ENCODE results near the gene SYNPR.

DNA sequence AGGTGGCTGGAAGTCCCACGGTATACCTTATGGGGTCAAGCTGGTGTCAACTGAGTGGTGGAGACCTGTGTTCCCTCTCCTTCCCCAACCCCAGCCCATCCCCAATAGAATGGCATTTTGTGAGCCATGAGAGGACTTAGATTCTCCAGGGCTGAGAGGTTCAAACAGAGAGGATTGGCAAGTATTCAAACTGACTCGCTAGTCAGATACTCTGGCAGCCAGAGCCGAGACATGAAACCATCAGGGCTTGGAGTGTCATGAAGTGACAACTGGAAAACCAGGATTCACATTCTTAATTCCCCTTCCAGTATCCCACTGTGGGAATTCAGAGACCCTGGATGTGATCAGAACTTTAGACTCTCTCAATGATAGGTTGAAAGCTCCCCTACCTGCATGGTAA lies 215.0 kb downstream of the SYNPR start:
- no peak for TF ChIP-seq POLR2A (IDR thresholded peaks at IDR 0.05)
- TF ChIP-seq, protein P1, sequence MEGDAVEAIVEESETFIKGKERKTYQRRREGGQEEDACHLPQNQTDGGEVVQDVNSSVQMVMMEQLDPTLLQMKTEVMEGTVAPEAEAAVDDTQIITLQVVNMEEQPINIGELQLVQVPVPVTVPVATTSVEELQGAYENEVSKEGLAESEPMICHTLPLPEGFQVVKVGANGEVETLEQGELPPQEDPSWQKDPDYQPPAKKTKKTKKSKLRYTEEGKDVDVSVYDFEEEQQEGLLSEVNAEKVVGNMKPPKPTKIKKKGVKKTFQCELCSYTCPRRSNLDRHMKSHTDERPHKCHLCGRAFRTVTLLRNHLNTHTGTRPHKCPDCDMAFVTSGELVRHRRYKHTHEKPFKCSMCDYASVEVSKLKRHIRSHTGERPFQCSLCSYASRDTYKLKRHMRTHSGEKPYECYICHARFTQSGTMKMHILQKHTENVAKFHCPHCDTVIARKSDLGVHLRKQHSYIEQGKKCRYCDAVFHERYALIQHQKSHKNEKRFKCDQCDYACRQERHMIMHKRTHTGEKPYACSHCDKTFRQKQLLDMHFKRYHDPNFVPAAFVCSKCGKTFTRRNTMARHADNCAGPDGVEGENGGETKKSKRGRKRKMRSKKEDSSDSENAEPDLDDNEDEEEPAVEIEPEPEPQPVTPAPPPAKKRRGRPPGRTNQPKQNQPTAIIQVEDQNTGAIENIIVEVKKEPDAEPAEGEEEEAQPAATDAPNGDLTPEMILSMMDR (IDR thresholded peaks at IDR 0.05) = no peak
